ENCODE data around the gene SLC25A10.

GRCh38 chr17:81687770-81688541, 24.1 kb upstream of the SLC25A10 start:
- TF ChIP-seq CTCF (IDR thresholded peaks at IDR 0.05; ENCODE audit: control extremely low read depth in 1 of 3, insufficient read depth in 1 of 3, low read depth in 1 of 3, low read length in 3 of 3) (no peak), CEBPB (IDR thresholded peaks at IDR 0.05; ENCODE audit: low read depth, low read length) (no peak), RAD21 (IDR thresholded peaks at IDR 0.05 in 1 of 2, conservative IDR thresholded peaks at IDR 0.05 in 1 of 2; ENCODE audit: low read depth in 2 of 2, low read length in 2 of 2) (no peak), KDM1A (IDR thresholded peaks at IDR 0.05; ENCODE audit: borderline replicate concordance, low read length) (no peak)

All from H1 (cell line).